Loucy (cell line): ENCODE results near the gene REEP1.

Experiments used
- H2AFZ ChIP-seq: fragments of 200-600 bp; sonication (generic); 2 replicates; pipeline ENCODE4 v1.6.0; 2016; ENCODE audit warnings: antibody characterized with exemption, mild to moderate bottlenecking, low read length, moderate library complexity
- H3F3A ChIP-seq: fragments of 200-600 bp; 2 replicates; pipeline ENCODE4 v1.6.0; 2016; ENCODE audit warnings: antibody characterized with exemption, low read depth, mild to moderate bottlenecking
- H3K27me3 ChIP-seq: fragments of 200-600 bp; sonication (generic); 2 replicates; pipeline ENCODE4 v1.6.1; 2014; ENCODE audit warnings: low read length, mild to moderate bottlenecking; ENCODE audit not compliant: insufficient read depth, poor library complexity, severe bottlenecking
- H3K36me3 ChIP-seq: fragments of 200-600 bp; sonication (generic); 2 replicates; pipeline ENCODE4 v1.6.1; 2016; ENCODE audit warnings: low read length; ENCODE audit not compliant: insufficient read depth
- H3K4me1 ChIP-seq: fragments of 200-600 bp; sonication (generic); 2 replicates; pipeline ENCODE4 v1.5.1; 2014; ENCODE audit warnings: low read length, mild to moderate bottlenecking; ENCODE audit not compliant: insufficient read depth, poor library complexity, severe bottlenecking
- H3K4me2 ChIP-seq: fragments of 200-600 bp; sonication (generic); 2 replicates; pipeline ENCODE4 v1.6.0; 2014; ENCODE audit warnings: antibody characterized with exemption, low read length, low read depth, mild to moderate bottlenecking; ENCODE audit not compliant: poor library complexity, severe bottlenecking
- H3K4me3 ChIP-seq: fragments of 200-600 bp; sonication (generic); 2 replicates; pipeline ENCODE4 v1.5.1; 2014; ENCODE audit warnings: low read length, mild to moderate bottlenecking, mixed read lengths; ENCODE audit not compliant: poor library complexity, severe bottlenecking
- H3K79me2 ChIP-seq: fragments of 200-600 bp; sonication (generic); 2 replicates; pipeline ENCODE4 v1.6.1; 2014; ENCODE audit warnings: low read length; ENCODE audit not compliant: insufficient read depth
- H3K9ac ChIP-seq: fragments of 200-600 bp; sonication (generic); 2 replicates; pipeline ENCODE4 v1.6.0; 2014; ENCODE audit warnings: mild to moderate bottlenecking, low read depth, low read length, moderate library complexity; ENCODE audit not compliant: poor library complexity, severe bottlenecking
- H3K9me2 ChIP-seq: fragments of 200-600 bp; sonication (generic); replicated peaks from 2 replicates; pipeline ENCODE4 v1.6.1; 2016; ENCODE audit warnings: low read depth, low read length, mixed read lengths
- H3K9me3 ChIP-seq: fragments of 200-600 bp; sonication (generic); 2 replicates; pipeline ENCODE4 v1.6.1; 2014; ENCODE audit warnings: mild to moderate bottlenecking, antibody characterized with exemption, low read length, low read depth; ENCODE audit not compliant: insufficient read depth
- H4K20me1 ChIP-seq: fragments of 200-600 bp; sonication (generic); 2 replicates; pipeline ENCODE4 v1.6.0; 2014; ENCODE audit warnings: antibody characterized with exemption, low read length, mild to moderate bottlenecking; ENCODE audit not compliant: insufficient read depth, poor library complexity, severe bottlenecking
- EZH2phosphoT487 ChIP-seq: fragments of 200-600 bp; IDR thresholded peaks from 2 replicates; pipeline ENCODE4 v1.6.1; 2018; ENCODE audit warnings: antibody characterized with exemption, mild to moderate bottlenecking, moderate library complexity, borderline replicate concordance
- TF ChIP-seq, protein P1 (sequence below): fragments of 200-600 bp; sonication (generic); conservative IDR thresholded peaks from 2 replicates; pipeline ENCODE4 v1.5.1; 2014; ENCODE audit warnings: mild to moderate bottlenecking, antibody characterized with exemption, low read length

Gene REEP1

DNA sequence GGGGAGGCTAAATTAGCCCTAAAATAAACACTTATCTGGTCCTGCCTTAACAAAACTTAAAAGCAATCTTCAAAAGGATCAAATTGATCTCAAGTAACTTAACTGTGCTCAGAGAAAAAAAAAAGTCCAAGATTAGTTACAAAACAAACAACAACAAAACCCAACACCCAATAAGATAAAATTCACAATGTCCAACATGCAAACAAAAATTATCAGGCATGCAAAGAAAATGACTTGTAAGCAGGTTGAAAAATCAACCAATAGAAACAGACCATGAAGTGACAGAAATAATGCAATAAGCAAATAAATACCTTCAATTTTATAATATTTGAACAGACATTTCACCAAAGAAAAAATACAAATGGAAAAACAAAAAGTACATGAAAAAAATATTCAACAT is 4.0 kb upstream of the REEP1 start:
- no peak overlapping the region for H3K4me3 ChIP-seq
- H3F3A ChIP-seq, result no peaks in the 10 kb centered on the region
- H3K36me3 ChIP-seq, result no peaks in the 10 kb centered on the region
- H3K27me3 ChIP-seq, result peaks cover 4% of the 10 kb centered on the region
- no peak overlapping the region for H2AFZ ChIP-seq
- H3K9me3 ChIP-seq, result peaks cover 6% of the 10 kb centered on the region; the same call in 1 of the 2 replicates
- no peak overlapping the region for H3K4me2 ChIP-seq
- TF ChIP-seq EZH2phosphoT487, result no peak
- TF ChIP-seq, protein P1, sequence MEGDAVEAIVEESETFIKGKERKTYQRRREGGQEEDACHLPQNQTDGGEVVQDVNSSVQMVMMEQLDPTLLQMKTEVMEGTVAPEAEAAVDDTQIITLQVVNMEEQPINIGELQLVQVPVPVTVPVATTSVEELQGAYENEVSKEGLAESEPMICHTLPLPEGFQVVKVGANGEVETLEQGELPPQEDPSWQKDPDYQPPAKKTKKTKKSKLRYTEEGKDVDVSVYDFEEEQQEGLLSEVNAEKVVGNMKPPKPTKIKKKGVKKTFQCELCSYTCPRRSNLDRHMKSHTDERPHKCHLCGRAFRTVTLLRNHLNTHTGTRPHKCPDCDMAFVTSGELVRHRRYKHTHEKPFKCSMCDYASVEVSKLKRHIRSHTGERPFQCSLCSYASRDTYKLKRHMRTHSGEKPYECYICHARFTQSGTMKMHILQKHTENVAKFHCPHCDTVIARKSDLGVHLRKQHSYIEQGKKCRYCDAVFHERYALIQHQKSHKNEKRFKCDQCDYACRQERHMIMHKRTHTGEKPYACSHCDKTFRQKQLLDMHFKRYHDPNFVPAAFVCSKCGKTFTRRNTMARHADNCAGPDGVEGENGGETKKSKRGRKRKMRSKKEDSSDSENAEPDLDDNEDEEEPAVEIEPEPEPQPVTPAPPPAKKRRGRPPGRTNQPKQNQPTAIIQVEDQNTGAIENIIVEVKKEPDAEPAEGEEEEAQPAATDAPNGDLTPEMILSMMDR, result no peak
- H4K20me1 ChIP-seq, result no peaks in the 10 kb centered on the region
- H3K4me1 ChIP-seq, result no peaks in the 10 kb centered on the region
- H3K9me2 ChIP-seq, result no peaks in the 10 kb centered on the region
- no peaks in the 10 kb centered on the region for H3K79me2 ChIP-seq
- no peak overlapping the region for H3K9ac ChIP-seq

DNA sequence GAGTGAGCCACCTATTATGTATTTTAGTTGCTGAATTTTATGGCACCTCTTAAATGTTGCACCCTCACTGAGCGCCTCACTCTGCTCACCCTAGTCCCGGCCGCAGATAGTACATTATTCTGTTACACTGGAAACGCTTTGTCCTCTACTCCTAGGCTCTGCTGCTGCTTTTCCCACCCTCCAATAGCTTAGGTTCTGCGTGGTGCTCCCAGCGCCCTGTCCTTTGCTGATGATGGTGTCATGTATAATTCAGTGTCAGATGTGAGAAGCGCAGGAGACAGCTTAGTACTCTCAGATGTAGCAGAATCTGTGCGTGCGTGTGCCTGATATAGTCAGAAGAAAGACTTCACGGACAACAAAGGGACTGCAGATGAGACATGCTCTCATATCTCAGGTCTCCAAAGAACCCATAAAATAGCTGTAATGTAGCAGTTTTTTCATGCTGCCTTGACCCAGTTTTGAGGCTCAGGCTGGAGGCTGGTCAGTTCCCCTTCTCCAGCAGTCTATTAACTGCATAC is 1.4 kb upstream of the REEP1 start:
- H3K9me2 ChIP-seq, result no peaks in the 10 kb centered on the region
- TF ChIP-seq, protein P1, result no peak
- TF ChIP-seq EZH2phosphoT487, result no peak
- no peaks in the 10 kb centered on the region for H3F3A ChIP-seq
- H3K36me3 ChIP-seq, result no peaks in the 10 kb centered on the region
- H3K4me2 ChIP-seq, result no peak overlapping the region
- H3K9me3 ChIP-seq, result peaks cover 6% of the 10 kb centered on the region; the same call in 1 of the 2 replicates
- no peak overlapping the region for H2AFZ ChIP-seq
- H3K9ac ChIP-seq, result no peak overlapping the region
- H3K4me3 ChIP-seq, result no peak overlapping the region
- no peaks in the 10 kb centered on the region for H3K27me3 ChIP-seq
- no peaks in the 10 kb centered on the region for H4K20me1 ChIP-seq
- H3K79me2 ChIP-seq, result no peaks in the 10 kb centered on the region
- H3K4me1 ChIP-seq, result no peaks in the 10 kb centered on the region

DNA sequence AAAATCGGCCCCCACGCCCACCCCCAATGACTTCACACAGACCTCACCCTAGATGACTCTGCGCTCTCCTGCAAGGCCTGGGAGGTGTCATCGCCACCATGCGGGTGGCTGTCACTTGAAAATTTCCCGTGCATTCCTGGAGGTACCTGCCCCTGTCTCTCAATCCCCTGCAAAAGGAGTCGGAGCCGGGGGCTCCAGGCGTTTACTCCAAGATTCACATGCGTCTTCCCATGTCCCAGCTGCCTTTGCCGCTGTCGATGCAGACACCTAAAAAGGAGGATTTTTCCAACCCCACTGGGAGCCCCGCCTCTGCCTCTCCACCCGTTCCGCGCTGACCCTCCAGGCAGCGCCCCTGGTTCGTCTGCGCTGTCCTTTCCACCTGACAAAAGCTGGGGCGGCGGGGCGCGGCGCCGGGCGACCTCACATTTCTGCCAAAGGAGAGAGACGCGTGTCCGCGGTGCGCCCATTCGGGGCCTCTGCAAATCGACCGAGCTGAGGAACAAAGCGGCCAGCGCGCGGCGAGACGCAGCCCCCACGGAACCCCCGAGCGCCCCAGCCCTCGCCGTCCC is 667 bp downstream of the REEP1 start:
- H3K27me3 ChIP-seq, result no peaks in the 10 kb centered on the region
- H3K4me3 ChIP-seq, result no peak overlapping the region
- TF ChIP-seq EZH2phosphoT487, result no peak
- TF ChIP-seq, protein P1, result no peak
- H2AFZ ChIP-seq, result no peak overlapping the region
- H3K36me3 ChIP-seq, result no peaks in the 10 kb centered on the region
- H3K4me2 ChIP-seq, result no peak overlapping the region
- H3K9ac ChIP-seq, result no peak overlapping the region
- no peaks in the 10 kb centered on the region for H3K4me1 ChIP-seq
- H3K79me2 ChIP-seq, result no peaks in the 10 kb centered on the region
- H3K9me2 ChIP-seq, result no peaks in the 10 kb centered on the region
- peaks cover 5% of the 10 kb centered on the region; the same call in 1 of the 2 replicates for H3K9me3 ChIP-seq
- H3F3A ChIP-seq, result no peaks in the 10 kb centered on the region
- no peaks in the 10 kb centered on the region for H4K20me1 ChIP-seq
